ENCODE data around the gene EPB41L5.
"Not testable (repeated sequence)": the region's sequence is repeated elsewhere in the genome, so short reads cannot be mapped to it uniquely, and the experiment has no call there.

Gene EPB41L5

DNA sequence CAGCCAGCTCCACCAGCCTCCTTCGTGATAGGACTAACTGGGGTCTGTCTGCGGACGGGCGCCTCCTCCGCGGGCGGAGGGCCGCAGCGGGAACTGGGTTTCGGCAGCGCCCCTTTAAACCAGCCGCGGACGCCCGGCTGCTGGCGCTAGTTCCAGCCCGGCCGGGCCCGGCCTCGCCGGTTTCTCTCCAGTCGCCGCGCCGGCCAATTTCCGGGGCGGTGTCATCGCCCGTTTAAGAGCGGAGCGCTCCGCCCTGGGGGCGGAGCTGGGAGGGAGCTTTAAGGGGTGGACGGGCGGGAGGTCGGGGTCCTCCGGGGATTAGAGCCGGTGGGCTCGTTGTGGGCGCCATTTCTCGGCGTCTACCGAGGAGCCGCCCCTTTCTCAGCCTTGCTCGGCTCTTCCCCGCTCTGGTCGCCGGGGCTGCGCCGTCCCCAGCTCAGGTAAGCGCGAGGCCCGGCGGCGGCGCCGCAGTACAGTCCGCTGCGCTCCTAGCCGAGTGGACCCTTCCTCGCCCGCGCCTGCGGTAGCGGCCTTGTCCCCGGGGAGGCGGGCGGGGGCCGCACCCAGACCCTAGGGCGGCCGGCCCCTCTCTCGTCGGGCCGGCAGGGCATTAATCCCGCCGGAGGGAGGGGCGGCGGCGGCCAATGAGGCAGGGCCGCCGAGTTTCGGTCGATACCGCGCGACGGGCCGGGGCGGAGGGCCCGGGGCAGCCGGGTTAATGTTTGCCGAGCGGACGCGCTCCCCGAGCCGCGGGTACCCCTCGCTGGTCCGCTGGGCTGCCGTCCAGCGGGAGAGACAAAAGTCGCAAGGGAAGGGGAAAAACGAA, at the start of gene EPB41L5:
Gene EPB41L5, plus strand, starts transcription at position 307 of the 826 bp plus-strand sequence. CDS start 6,008 bp downstream, outside the sequence.
- no peak for TF ChIP-seq ZFX (IDR thresholded peaks at IDR 0.05; ENCODE audit: borderline replicate concordance)
- TF ChIP-seq, protein P1, sequence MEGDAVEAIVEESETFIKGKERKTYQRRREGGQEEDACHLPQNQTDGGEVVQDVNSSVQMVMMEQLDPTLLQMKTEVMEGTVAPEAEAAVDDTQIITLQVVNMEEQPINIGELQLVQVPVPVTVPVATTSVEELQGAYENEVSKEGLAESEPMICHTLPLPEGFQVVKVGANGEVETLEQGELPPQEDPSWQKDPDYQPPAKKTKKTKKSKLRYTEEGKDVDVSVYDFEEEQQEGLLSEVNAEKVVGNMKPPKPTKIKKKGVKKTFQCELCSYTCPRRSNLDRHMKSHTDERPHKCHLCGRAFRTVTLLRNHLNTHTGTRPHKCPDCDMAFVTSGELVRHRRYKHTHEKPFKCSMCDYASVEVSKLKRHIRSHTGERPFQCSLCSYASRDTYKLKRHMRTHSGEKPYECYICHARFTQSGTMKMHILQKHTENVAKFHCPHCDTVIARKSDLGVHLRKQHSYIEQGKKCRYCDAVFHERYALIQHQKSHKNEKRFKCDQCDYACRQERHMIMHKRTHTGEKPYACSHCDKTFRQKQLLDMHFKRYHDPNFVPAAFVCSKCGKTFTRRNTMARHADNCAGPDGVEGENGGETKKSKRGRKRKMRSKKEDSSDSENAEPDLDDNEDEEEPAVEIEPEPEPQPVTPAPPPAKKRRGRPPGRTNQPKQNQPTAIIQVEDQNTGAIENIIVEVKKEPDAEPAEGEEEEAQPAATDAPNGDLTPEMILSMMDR (IDR thresholded peaks at IDR 0.05): no peak
- H3K27ac ChIP-seq: peak within 1 kb of the TSS; percentile 44

DNA sequence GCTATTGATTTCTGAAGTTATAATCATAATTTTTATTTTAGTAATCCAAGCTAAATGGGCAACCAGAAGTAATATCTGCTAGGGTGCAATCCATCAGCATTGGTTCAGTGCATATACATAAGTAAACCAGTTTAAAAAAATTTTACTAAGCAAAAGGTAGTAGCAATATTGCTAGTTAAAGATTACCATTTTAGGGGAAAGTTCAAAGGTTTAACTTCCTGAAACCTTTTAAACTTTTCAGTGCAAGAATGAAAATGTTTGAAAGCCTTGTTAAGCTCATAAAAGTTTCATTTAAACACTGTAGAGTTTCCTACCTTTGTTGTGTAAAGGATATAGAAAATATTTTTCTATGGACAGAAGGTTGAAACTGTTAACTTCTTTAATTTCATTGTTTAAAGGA, 31.0 kb upstream of the EPB41L5 start:
- no peak for TF ChIP-seq ZFX (IDR thresholded peaks at IDR 0.05; ENCODE audit: borderline replicate concordance)
- TF ChIP-seq, protein P1 (IDR thresholded peaks at IDR 0.05): no peak
- no peak overlapping the region for H3K27ac ChIP-seq

DNA sequence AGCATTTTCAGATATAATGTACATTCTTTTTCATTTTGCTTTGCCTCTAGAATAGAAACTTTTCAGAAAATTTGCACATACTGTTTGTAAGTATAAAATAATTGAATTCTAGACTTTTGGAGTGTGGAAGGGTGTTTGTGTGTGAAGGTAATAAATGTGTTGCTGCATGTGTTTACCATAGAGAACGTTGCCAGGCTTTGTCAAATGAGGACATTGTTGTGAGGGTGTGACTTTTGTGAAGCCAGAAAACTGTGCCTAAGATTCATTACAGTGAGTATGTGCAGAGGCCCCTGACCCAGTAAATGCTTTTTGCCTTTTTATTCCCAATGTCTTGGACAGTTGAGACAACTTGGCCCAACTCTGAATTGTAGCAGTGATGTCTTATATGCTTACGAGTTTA, 30.4 kb upstream of the EPB41L5 start:
- TF ChIP-seq, protein P1 (IDR thresholded peaks at IDR 0.05): no peak
- no peak for TF ChIP-seq ZFX (IDR thresholded peaks at IDR 0.05; ENCODE audit: borderline replicate concordance)
- no peak overlapping the region for H3K27ac ChIP-seq

DNA sequence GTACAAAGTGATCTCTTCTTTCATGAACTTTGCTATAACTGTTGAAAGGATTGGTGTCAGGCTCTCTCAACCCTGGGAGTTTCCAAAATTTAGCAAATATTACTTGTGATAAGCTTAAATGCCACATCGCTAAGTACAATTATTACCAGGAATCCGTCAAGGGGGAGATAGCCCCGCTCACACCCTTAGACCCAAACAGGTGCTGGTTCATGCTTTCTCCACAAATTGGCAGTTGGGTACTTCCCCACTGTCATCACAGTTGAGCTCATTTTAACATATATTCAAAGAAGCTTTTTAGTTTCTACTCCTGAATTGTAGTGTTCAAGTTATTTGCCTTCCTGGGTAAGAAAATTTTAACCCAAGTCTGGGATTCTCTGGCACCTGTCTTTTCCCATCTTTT, 29.8 kb upstream of the EPB41L5 start:
- TF ChIP-seq, protein P1 (IDR thresholded peaks at IDR 0.05): no peak
- no peak for TF ChIP-seq ZFX (IDR thresholded peaks at IDR 0.05; ENCODE audit: borderline replicate concordance)
- H3K27ac ChIP-seq: no peak overlapping the region

DNA sequence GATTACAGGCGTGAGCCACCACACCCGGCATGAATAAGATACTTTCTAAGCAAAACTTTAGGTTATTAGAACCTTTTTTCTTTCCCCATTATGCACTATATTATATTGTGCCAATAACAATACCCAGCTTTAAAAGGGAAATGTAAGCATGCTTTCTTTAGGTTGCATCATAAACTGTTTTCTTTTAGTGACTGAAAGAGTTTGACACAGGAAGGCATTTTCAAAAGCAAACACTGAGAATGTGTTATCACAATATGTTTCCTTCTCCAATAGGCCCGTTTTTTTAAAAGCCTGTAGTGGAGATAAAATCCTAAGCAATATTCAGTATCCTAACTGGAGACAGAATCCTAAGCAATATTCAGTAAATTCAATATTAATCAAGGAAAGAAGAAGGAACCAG, 16.7 kb upstream of the EPB41L5 start:
- TF ChIP-seq, protein P1 (IDR thresholded peaks at IDR 0.05): no peak
- no peak for TF ChIP-seq ZFX (IDR thresholded peaks at IDR 0.05; ENCODE audit: borderline replicate concordance)
- no peak overlapping the region for H3K27ac ChIP-seq

DNA sequence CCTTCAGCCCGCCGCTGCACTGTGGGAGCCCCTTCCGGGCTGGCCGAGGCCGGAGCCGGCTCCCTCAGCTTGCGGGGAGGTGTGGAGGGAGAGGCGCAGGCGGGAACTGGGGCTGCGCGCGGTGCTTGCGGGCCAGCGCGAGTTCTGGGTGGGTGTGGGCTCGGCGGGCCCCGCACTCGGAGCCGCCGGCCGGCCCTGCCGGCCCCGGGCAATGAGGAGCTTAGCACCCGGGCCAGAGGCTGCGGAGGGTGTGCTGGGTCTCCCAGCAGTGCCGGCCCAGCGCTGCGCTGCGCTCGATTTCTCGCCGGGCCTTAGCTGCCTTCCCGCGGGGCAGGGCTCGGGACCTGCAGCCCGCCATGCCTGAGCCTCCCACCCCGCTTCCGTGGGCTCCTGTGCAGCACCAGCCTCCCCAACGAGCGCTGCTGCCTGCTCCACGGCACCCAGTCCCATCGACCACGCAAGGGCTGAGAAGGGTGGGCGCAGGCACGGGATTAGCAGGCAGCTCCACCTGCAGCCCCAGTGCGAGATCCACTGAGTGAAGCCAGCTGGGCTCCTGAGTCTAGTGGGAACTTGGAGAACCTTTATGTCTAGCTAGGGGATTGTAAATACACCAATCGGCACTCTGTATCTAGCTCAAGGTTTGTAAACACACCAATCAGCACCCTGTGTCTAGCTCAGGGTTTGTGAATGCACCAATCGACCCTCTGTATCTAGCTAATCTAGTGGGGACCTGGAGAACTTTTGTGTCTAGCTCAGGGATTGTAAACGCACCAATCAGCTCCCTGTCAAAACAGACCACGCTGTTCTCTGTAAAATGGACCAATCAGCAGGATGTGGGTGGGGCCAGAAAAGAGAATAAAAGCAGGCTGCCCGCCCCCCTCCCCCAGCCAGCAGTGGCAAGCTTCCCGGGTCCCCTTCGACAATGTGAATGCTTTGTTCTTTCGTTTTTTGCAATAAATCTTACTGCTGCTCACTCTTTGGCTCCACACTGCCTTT, 15.7 kb upstream of the EPB41L5 start:
- H3K27ac ChIP-seq: not testable (repeated sequence)

DNA sequence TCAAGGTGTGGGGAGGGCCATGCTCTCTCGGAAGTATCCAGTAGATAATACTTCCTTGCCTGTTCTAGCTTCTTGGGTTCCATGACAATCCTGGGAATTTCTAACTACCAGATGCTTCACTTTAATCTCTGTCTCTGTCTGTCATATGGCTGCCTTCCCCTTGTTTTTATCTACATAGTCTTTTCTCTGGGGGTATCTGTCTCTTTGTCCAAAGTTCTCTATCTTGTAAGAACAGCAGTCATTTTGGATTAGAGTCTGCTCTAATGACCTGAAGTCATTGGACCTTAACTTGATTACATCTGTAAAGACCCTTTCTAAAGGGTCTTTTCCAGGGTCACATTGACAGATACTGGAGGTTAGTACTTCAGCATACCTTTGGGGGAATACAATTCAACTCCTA, 11.4 kb upstream of the EPB41L5 start:
- TF ChIP-seq, protein P1 (IDR thresholded peaks at IDR 0.05): no peak
- no peak for TF ChIP-seq ZFX (IDR thresholded peaks at IDR 0.05; ENCODE audit: borderline replicate concordance)
- H3K27ac ChIP-seq: no peak overlapping the region

Measured in 22Rv1 (cell line).